OCI-LY3 (cell line): ENCODE results near the gene MYZAP.

Experiments used
- H2AFZ ChIP-seq: fragments of 200-600, 300-600 bp; shearing (Covaris generic); 2 replicates; pipeline ENCODE4 v1.6.0; 2014; ENCODE audit warnings: antibody characterized with exemption, low read depth, low read length
- H3K27ac ChIP-seq: fragments of 200-600, 300-600 bp; sonication (generic); 2 replicates; pipeline ENCODE4 v1.5.1; 2014; ENCODE audit warnings: mild to moderate bottlenecking, low read length, moderate library complexity, mixed read lengths
- H3K27me3 ChIP-seq: fragments of 200-600, 300-600 bp; sonication (generic); 2 replicates; pipeline ENCODE4 v1.6.1; 2014; ENCODE audit warnings: low read depth, low read length, mixed read lengths
- H3K36me3 ChIP-seq: fragments of 200-600, 300-600 bp; sonication (generic); replicated peaks from 2 replicates; pipeline ENCODE3; 2014; ENCODE audit warnings: low read depth, low read length, mixed read lengths
- H3K4me1 ChIP-seq: fragments of 300-600, 200-600 bp; sonication (generic); 2 replicates; pipeline ENCODE4 v1.6.1; 2014; ENCODE audit warnings: low read length, mixed read lengths
- H3K4me2 ChIP-seq: fragments of 200-600, 300-600 bp; sonication (generic); 2 replicates; pipeline ENCODE4 v1.6.1; 2014; ENCODE audit warnings: low read length, mixed read lengths
- H3K4me3 ChIP-seq: fragments of 300-600, 200-600 bp; sonication (generic); 2 replicates; pipeline ENCODE4 v1.5.1; 2014; ENCODE audit warnings: antibody characterized with exemption, mild to moderate bottlenecking, low read length, moderate library complexity
- H3K79me2 ChIP-seq: fragments of 300-600, 200-600 bp; shearing (Covaris generic); 2 replicates; pipeline ENCODE4 v1.6.1; 2014; ENCODE audit warnings: mild to moderate bottlenecking, low read length, mixed read lengths
- H3K9ac ChIP-seq: fragments of 300-600, 200-600 bp; shearing (Covaris generic); 2 replicates; pipeline ENCODE4 v1.6.0; 2014; ENCODE audit warnings: mild to moderate bottlenecking, low read length, moderate library complexity
- H3K9me3 ChIP-seq: fragments of 200-600, 300-600 bp; shearing (Covaris generic); 2 replicates; pipeline ENCODE4 v1.6.1; 2014; ENCODE audit warnings: low read length, mixed read lengths; ENCODE audit not compliant: insufficient read depth
- H4K20me1 ChIP-seq: fragments of 200-600, 300-600 bp; sonication (generic); 2 replicates; pipeline ENCODE4 v1.6.1; 2016; ENCODE audit warnings: low read length, mixed read lengths; ENCODE audit not compliant: insufficient read depth
- EZH2phosphoT487 ChIP-seq: fragments of 200-600 bp; shearing (Covaris generic); IDR thresholded peaks from 2 replicates; pipeline ENCODE4 v1.6.1; 2018; ENCODE audit warnings: antibody characterized with exemption, mixed run types, low read depth
- TF ChIP-seq, protein P1 (sequence below): fragments of 200-600, 300-600 bp; sonication (generic); IDR thresholded peaks from 2 replicates; pipeline ENCODE4 v1.5.1; 2014; ENCODE audit warnings: antibody characterized with exemption, low read length, low read depth

The MYZAP gene

GRCh38 chr15:57727031-57727430, 135.3 kb downstream of the MYZAP start:
- H3K79me2 ChIP-seq: no peaks in the 10 kb centered on the region
- H2AFZ ChIP-seq: no peak overlapping the region
- H3K4me1 ChIP-seq: no peaks in the 10 kb centered on the region
- no peak overlapping the region for H3K9ac ChIP-seq
- H3K27me3 ChIP-seq: no peaks in the 10 kb centered on the region
- H4K20me1 ChIP-seq: no peaks in the 10 kb centered on the region
- H3K27ac ChIP-seq: no peak overlapping the region
- TF ChIP-seq, protein P1, sequence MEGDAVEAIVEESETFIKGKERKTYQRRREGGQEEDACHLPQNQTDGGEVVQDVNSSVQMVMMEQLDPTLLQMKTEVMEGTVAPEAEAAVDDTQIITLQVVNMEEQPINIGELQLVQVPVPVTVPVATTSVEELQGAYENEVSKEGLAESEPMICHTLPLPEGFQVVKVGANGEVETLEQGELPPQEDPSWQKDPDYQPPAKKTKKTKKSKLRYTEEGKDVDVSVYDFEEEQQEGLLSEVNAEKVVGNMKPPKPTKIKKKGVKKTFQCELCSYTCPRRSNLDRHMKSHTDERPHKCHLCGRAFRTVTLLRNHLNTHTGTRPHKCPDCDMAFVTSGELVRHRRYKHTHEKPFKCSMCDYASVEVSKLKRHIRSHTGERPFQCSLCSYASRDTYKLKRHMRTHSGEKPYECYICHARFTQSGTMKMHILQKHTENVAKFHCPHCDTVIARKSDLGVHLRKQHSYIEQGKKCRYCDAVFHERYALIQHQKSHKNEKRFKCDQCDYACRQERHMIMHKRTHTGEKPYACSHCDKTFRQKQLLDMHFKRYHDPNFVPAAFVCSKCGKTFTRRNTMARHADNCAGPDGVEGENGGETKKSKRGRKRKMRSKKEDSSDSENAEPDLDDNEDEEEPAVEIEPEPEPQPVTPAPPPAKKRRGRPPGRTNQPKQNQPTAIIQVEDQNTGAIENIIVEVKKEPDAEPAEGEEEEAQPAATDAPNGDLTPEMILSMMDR: no peak
- no peak for TF ChIP-seq EZH2phosphoT487
- no peak overlapping the region for H3K4me3 ChIP-seq
- no peak overlapping the region for H3K4me2 ChIP-seq
- no peaks in the 10 kb centered on the region for H3K9me3 ChIP-seq
- H3K36me3 ChIP-seq: peaks cover 7% of the 10 kb centered on the region

- no peak for TF ChIP-seq EZH2phosphoT487
- TF ChIP-seq, protein P1: no peak
- H3K9ac ChIP-seq: no peak overlapping the region
- H4K20me1 ChIP-seq: no peaks in the 10 kb centered on the region
- peaks cover 4% of the 10 kb centered on the region for H3K36me3 ChIP-seq
- H3K9me3 ChIP-seq: no peaks in the 10 kb centered on the region
- no peak overlapping the region for H3K27ac ChIP-seq
- H3K27me3 ChIP-seq: no peaks in the 10 kb centered on the region
- no peak overlapping the region for H2AFZ ChIP-seq
- H3K4me1 ChIP-seq: no peaks in the 10 kb centered on the region
- no peaks in the 10 kb centered on the region for H3K79me2 ChIP-seq
- H3K4me2 ChIP-seq: no peak overlapping the region
- no peak overlapping the region for H3K4me3 ChIP-seq
Measured at GRCh38 chr15:57728436-57728835, 136.7 kb downstream of the MYZAP start.

GRCh38 chr15:57730876-57731275, 139.2 kb downstream of the MYZAP start:
- H3K9ac ChIP-seq: no peak overlapping the region
- no peaks in the 10 kb centered on the region for H3K4me1 ChIP-seq
- H3K27me3 ChIP-seq: no peaks in the 10 kb centered on the region
- H3K27ac ChIP-seq: no peak overlapping the region
- H2AFZ ChIP-seq: no peak overlapping the region
- H3K4me2 ChIP-seq: no peak overlapping the region
- no peak overlapping the region for H3K4me3 ChIP-seq
- no peaks in the 10 kb centered on the region for H3K36me3 ChIP-seq
- TF ChIP-seq EZH2phosphoT487: no peak
- TF ChIP-seq, protein P1: no peak
- H3K79me2 ChIP-seq: no peaks in the 10 kb centered on the region
- H3K9me3 ChIP-seq: no peaks in the 10 kb centered on the region
- H4K20me1 ChIP-seq: no peaks in the 10 kb centered on the region

DNA sequence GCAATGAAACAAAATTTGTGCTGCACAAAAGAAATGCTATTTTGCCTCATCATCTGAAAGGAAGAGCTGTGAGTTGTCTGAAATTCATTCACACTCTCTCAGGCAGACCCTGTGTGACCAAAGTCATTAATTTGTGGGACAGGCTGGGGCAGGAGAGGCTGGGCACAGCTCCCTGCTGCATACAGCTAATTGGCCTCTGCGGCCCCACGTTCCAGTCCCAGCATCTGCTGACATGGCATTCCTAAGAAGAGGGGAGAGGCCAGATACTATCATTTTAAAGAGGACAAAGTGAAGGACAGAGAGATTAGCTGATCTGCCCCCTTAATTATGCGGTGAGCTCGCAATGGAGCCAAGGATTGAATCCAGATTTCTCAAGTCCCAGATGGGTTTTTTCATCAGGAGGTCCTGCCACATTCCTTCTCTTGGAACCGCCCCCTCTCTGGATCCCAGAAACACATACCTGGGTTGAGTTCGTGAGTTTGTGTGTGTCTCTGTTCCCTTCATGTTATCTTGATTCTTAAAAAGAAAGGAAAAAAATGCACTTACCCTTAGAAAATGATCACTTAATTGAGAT, 139.9 kb downstream of the MYZAP start:
- Histone ChIP-seq H3K4me2 (no peak overlapping the region), H3K79me2 (no peaks in the 10 kb centered on the region), H4K20me1 (no peaks in the 10 kb centered on the region), H2AFZ (no peak overlapping the region), H3K27me3 (no peaks in the 10 kb centered on the region), H3K27ac (no peak overlapping the region), H3K4me3 (no peak overlapping the region), H3K9me3 (no peaks in the 10 kb centered on the region), H3K4me1 (no peaks in the 10 kb centered on the region), H3K9ac (no peak overlapping the region), H3K36me3 (peaks cover under 1% of the 10 kb centered on the region)
- TF ChIP-seq EZH2phosphoT487: no peak
- TF ChIP-seq, protein P1: no peak
